GM18511 (cell line): Measurements from ENCODE around the gene SUPT4H1.
A peak's percentile ranks its signal among the peaks of the same experiment; 100 is the strongest.

Source experiments
- ATAC-seq: cut with Tn5 transposase; IDR thresholded peaks from one replicate; pipeline ENCODE4 v1.9.1; 2021; ENCODE audit warnings: mild to moderate bottlenecking, moderate library complexity; ENCODE audit not compliant: unreplicated experiment

The SUPT4H1 gene

DNA sequence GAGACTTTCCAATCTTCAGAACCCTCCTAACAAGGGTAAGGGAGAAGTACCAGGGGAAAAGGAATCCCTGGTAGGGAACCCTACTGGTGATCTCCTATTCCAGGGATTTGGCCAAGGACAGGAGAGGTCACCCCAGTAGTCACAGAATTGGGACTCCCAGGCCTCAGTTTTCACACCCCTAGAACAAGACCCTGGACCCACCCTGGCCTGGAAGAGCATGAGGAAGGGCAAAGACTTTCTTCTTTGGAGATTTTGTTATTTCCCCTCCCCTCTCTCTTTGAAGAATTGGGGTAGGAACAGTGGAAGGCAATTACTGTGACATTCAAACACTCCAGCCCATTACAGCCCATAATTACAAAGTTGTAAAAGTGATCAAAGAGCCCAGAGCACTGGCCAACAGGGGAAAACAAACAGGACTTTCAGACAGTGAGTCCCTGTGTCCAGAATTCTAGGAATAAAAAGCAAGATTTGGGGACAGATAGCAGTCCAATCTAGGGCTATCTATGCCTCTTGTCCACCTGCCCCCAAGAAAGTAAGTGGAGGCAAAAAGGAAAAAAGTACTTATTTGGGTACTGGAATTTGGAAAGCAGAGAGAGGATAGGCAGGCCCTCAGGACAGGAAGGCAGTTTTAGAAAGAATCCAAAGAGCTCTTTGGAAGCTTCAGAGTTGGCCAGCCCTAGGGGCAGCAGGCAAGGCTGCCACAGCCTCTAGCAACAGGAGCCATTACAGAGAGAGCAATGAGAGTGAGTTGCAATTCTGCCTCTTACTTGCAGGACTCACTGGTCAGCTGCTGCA lies 13.4 kb upstream of the SUPT4H1 start:
- ATAC-seq, result no peak

GRCh38 chr17:58364270-58364942 lies 12.4 kb upstream of the SUPT4H1 start:
- no peak for ATAC-seq

DNA sequence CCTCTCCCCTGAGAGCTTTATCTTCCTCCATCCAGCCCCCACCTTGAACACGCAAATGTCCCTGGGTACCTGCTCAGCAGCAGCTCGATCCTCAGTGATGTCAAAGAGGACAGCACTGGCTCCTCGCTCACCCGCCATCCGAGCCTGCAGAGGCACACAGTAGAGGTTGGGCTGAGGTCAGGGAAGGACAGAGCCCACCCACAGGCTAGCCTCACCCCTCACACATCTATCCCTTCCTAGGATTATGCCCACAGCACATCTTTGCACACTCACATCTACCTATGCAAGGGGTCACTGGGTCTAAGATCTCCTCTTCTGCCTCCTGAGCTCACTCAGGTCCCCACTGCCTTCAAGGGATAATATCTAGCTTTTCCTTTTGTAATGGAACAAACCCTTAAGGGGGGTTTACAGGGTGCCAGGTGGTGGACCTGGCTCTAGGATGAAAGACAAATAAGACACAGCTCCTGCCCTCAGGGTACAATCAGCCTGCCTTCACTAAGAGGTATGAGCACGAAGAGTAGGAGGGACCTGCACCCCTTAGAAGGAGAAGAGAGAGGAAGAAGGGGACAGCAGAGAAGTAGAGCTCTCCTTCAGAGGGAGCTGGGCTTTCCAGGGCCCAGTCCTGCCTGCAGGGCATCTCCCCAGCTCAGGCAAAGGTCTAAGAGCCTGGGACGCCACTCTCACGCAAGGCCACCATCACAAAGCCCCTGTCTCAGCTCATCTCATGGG lies 11.6 kb upstream of the SUPT4H1 start:
- no peak for ATAC-seq

DNA sequence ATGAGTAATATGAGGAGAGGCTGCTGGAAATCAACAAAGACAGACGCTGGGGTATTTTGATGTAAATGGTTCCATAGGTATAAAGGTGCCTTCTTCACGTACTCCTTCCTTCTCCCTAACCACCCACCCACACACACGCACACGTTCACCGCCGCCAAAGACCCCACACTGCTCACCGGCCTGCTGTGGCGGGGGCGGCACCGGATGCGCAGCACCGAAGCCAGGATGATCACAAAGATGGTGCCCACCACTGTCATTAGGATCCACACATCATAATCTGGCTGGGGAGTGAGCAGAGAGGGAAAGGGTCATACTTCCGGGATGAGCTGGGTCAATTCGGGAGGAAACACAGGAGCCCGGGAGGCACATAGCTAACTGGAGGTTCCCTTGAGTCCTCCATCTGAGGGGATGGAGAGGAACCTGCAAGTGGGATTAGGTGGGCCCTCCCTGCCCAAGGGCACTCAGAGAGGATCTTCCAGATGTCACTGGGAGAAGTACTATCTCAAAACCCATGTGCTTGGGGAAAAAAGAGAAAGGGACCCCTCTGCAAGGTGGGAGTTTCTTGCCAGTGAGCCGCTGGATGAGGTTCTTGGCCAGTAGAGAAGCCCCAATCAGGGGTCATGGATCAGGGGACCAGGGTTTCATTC lies 10.5 kb upstream of the SUPT4H1 start:
- no peak for ATAC-seq

GRCh38 chr17:58360296-58361063 lies 8.5 kb upstream of the SUPT4H1 start:
- no peak for ATAC-seq

DNA sequence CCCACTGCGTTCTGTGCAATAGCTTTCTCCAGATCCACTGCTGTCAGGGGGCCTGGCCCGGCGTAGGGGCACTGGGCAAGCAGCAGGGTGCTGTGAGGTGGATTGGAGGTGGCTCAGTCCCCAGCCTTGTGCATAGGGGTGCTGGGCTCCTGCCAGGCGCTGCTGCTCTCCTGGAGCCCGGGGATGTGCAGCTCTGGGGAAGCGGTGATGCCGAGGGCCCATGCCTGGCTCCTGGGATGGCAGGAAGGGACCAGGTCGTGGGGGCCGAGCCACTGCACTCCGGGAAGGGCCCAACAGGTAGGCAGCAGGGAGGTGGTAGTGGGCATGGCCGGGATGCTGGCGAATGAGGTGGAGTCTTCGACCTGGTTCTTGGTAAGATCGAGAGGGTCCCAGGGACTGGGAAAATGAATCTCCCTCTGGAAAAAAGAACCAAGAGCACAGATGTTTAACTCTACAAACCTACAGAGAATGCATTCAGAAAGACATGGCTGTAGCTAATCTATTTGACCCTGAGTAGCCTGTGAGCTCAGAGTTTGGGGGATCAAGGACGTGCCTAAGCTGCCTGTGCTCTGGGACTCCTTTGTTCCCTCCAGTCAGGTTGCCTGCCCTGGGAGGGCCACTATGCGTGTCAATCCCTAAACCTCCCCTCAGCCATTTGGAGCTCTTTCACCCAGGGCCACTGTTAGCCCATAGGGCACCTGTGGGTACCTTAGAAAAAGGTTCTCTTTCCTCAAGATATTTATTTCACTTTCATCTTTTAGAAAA lies 6.6 kb upstream of the SUPT4H1 start:
- ATAC-seq, result no peak

DNA sequence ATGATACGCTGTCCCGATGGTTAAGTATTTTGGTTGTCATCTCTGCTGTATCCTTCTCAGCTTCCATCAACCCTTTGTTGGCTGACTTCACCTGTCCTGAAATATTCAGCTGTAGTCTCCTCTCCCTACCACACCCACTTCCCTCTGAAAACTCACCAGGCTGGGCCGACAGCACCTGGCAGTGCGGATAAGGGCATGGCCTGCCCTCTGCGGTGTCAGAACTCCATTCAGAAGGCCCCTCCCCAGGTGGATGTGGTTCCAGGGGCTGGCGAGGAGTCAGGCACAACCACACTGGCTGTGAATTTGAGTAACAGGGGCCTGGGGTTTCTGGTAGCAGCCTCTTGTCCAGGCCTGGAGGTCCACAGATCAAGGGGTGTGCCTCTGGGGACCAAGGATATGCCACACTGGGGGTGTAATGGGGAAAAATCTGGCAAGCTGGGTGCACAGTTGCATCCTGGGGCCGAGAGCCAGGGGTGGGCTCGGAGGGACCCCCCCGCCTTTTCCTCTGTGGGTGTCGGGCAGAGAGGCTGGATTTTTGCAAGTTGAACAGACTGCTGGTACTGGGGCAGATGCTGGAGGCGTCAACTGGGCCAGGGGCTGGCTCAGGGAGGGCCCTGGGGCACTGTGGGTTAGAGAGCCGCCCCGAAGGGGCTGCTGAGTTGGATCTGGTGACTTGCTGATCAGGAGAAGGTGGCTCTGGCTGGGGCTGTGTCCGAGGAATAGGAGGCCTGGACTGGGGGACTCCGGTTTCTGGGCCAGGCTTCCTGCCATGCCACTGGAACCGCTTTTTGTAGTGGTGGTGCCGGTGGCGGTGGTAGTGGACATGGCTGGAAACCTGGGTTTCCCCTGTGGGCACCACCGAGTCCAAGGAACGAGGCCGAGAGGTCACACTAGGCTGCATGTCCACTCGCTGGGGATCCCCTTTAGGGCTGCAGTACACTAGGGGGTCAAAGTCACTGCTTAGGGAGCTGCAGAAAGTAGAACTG lies 5.6 kb upstream of the SUPT4H1 start:
- ATAC-seq, result no peak

GRCh38 chr17:58356231-58356630 lies 4.2 kb upstream of the SUPT4H1 start:
- no peak for ATAC-seq

DNA sequence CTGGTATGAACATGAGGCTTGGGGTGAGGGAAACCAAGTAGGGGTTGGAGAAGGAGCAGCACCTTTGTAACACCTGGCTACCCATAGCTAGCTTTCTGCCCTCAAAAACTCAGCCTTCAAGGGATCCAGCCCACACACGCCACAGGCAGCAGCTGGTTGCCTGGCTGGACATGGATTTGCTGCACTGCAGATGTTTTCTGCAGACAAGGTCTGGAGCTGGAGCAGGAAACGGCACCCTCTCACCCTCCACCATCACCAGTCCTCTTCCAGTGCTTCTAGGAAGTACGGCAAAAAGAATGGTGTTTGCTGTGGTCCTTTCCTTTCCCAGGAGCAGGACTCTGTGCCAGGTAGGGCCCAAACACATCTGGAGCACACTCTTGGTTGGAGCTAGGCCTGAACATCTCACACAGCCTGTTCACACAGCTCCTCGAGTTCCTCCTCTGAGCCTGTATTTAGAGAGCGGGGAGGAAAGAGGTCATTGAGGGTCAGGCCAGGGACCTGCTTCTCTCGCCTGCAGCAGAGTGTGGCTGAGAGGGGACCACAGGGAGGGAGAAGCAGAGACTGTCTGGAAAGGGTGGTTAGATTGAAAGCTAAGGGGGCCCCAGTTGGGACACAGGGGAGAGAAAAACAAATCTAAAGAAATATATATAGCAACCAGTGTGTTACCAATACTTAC lies 2.7 kb upstream of the SUPT4H1 start:
- no peak for ATAC-seq

DNA sequence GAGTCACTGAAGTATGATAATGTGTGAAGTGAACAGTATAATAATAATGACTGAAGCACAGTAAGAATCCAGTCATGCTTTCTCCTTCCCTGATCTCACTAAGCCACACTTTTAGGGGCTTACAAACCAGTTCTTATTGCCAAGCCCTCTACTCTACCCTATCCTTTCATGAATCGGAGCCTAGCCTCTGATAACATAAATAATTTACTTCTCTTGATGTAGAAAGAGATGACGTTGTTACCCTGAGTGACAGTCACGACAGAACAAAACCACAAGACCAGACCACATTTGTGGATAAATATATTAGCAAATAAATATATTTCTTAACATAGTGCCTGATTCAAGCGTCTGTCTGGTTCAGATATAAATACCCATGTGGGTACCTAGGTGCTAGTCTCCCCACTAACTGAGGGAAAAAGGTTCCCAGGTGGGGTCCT lies 1.4 kb upstream of the SUPT4H1 start:
- no peak for ATAC-seq

- ATAC-seq, result no peak
These were observed 791 bp upstream of the SUPT4H1 start for GRCh38 chr17:58352596-58353388.

- no peak for ATAC-seq
These were observed 819 bp downstream of the SUPT4H1 start for GRCh38 chr17:58351182-58351581.

- no peak for ATAC-seq
These were observed 4.0 kb downstream of the SUPT4H1 start for GRCh38 chr17:58348038-58348437.

DNA sequence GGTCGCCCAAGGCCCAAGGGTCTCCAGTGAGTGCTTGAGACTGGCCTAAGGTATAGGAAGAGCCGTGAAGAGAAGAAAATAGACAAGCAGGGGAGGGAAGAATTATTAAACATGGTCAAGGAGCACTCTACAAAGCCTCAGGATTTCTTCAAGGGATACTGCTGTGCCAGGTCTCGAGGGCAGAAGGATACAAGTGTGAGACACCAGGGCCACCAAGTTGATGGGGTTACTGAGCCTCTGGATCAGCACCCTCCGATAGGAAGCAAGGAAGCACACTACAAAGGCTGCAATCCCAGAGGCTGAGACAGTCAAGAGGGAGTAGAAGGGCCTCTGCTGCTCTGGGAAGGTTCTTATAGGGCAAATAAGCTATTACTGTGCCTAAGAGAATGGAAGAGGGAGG lies 6.5 kb downstream of the SUPT4H1 start:
- no peak for ATAC-seq

GRCh38 chr17:58344791-58345157 lies 7.2 kb downstream of the SUPT4H1 start:
- peak; percentile 63 for ATAC-seq

GRCh38 chr17:58344047-58344790 lies 7.8 kb downstream of the SUPT4H1 start:
- ATAC-seq, result peak; percentile 88

DNA sequence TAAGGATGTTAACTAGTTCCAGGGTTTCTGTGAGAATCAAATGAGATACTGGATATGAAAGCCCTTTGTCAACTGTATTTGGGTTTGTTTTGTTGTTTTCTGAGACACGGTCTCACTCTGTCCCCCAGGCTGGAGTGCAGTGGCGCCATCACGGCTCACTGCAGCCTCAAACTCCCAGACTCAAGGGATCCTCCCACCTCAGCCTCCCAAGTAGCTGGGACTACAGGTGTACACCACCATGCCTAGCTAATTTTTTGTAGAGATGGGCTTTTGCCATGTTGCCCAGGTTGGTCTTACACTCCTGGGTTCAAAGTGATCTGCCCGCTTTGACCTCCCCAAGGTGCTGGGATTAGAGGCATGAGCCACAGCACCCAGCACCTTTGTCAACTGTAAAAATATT lies 8.9 kb downstream of the SUPT4H1 start:
- no peak for ATAC-seq
